Cardiac muscle cell (in vitro differentiated cells and primary cell): Measurements from ENCODE around the gene LKAAEAR1. TPM values are rescaled to one million over a fixed set of nuclear protein-coding genes. Genes with fewer than 3 reads are reported as not detected.
A peak's percentile ranks its signal among the peaks of the same experiment; 100 is the strongest.

Source experiments
- DNase-seq, 2 donors: peaks; one replicate each; pipeline versions ENCODE4 v3.0.0 to v3.0.0-alpha.2; 2010 to 2017; ENCODE audit warnings: low read depth in 1 of 2, low spot score in 1 of 2
- H3K27ac ChIP-seq: fragments of 200-600 bp; sonication (generic); 2 replicates; pipeline ENCODE4 v1.5.1; 2016
- H3K27me3 ChIP-seq: fragments of 200-600 bp; sonication (generic); 2 replicates; pipeline ENCODE4 v1.6.0; 2016; ENCODE audit warnings: control low read depth
- H3K36me3 ChIP-seq: fragments of 200-600 bp; sonication (generic); 2 replicates; pipeline ENCODE4 v1.5.1; 2016; ENCODE audit warnings: control low read depth
- H3K4me1 ChIP-seq: fragments of 200-600 bp; sonication (generic); 2 replicates; pipeline ENCODE4 v1.8.1; 2017; ENCODE audit warnings: low read depth, mild to moderate bottlenecking, mixed run types
- H3K4me3 ChIP-seq: fragments of 200-600 bp; sonication (generic); 2 replicates; pipeline ENCODE4 v1.5.1; 2016; ENCODE audit warnings: mild to moderate bottlenecking
- H3K9me3 ChIP-seq: fragments of 200-600 bp; sonication (generic); 2 replicates; pipeline ENCODE4 v1.5.1; 2017; ENCODE audit warnings: low read depth, mild to moderate bottlenecking, control low read depth
- polyA plus RNA-seq: library from polyadenylated mRNA; unstranded; fragments of >200 nt; fragmentation: Nextera tagmentation; extraction: Ambion mirVana; gene quantifications from 2 replicates; pipeline ENCODE4 v1.2.1, GENCODE V29; 2016
- total RNA-seq: library from RNA; depleted of rRNA; stranded (reverse); fragments of >200 nt; gene quantifications from 2 replicates; pipeline ENCODE4 v1.2.3, GENCODE V29; 2016
- TF ChIP-seq, protein P1 (sequence below): IDR thresholded peaks from 2 replicates; pipeline ENCODE4 v1.5.1; 2012; ENCODE audit warnings: low read depth, mild to moderate bottlenecking, low read length

The LKAAEAR1 gene
- total and polyA plus RNA-seq, 2 experiments from 2014 or later = 0.21 to 2.2 TPM

- TF ChIP-seq, protein P1, sequence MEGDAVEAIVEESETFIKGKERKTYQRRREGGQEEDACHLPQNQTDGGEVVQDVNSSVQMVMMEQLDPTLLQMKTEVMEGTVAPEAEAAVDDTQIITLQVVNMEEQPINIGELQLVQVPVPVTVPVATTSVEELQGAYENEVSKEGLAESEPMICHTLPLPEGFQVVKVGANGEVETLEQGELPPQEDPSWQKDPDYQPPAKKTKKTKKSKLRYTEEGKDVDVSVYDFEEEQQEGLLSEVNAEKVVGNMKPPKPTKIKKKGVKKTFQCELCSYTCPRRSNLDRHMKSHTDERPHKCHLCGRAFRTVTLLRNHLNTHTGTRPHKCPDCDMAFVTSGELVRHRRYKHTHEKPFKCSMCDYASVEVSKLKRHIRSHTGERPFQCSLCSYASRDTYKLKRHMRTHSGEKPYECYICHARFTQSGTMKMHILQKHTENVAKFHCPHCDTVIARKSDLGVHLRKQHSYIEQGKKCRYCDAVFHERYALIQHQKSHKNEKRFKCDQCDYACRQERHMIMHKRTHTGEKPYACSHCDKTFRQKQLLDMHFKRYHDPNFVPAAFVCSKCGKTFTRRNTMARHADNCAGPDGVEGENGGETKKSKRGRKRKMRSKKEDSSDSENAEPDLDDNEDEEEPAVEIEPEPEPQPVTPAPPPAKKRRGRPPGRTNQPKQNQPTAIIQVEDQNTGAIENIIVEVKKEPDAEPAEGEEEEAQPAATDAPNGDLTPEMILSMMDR = no peak
- no peak overlapping the region for H3K4me3 ChIP-seq
- H3K27me3 ChIP-seq = no peaks in the 10 kb centered on the region
- H3K27ac ChIP-seq = no peak overlapping the region
- H3K9me3 ChIP-seq = no peaks in the 10 kb centered on the region
- peaks cover 5% of the 10 kb centered on the region for H3K4me1 ChIP-seq
- no peaks in the 10 kb centered on the region for H3K36me3 ChIP-seq
- no peak for DNase-seq
These were observed 27.6 kb downstream of the LKAAEAR1 start for GRCh38 chr20:64056639-64056888.

GRCh38 chr20:64055893-64056638 is 28.1 kb downstream of the LKAAEAR1 start:
- peaks cover 5% of the 10 kb centered on the region for H3K4me1 ChIP-seq
- H3K36me3 ChIP-seq = no peaks in the 10 kb centered on the region
- no peak overlapping the region for H3K4me3 ChIP-seq
- DNase-seq = peak in 1 of 2 donors; percentile 81
- no peak overlapping the region for H3K27ac ChIP-seq
- no peaks in the 10 kb centered on the region for H3K9me3 ChIP-seq
- H3K27me3 ChIP-seq = peaks cover 5% of the 10 kb centered on the region
- TF ChIP-seq, protein P1 = no peak

DNA sequence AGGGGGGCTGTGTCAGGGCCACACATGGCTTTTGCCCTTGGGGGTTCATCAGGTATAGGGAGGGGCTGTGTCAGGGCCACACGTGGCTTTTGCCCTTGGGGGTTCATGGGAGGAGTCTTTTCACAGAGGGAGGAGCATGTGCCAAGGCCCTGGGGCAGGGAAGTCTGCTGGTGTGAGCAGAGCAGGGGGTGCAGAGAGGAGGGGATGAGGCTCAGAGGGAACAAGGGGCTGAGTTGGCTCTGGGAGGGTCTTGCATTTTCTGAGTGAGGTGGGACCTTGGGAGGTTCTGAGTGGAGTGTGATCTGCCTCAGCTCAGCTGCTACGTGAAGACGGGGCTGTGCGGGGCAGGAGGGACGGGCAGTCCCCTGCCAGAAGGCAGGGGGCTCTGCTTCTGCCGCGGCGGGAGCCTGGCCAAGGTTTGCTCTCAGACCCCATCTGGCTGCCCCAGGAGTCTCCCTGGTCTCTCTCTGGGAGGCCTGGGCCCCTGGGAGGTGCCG is 28.8 kb downstream of the LKAAEAR1 start:
- TF ChIP-seq, protein P1 = no peak
- H3K27ac ChIP-seq = no peak overlapping the region
- H3K36me3 ChIP-seq = no peaks in the 10 kb centered on the region
- H3K4me1 ChIP-seq = peaks cover 5% of the 10 kb centered on the region
- no peaks in the 10 kb centered on the region for H3K9me3 ChIP-seq
- DNase-seq = no peak
- H3K27me3 ChIP-seq = peaks cover 11% of the 10 kb centered on the region
- H3K4me3 ChIP-seq = no peak overlapping the region

DNA sequence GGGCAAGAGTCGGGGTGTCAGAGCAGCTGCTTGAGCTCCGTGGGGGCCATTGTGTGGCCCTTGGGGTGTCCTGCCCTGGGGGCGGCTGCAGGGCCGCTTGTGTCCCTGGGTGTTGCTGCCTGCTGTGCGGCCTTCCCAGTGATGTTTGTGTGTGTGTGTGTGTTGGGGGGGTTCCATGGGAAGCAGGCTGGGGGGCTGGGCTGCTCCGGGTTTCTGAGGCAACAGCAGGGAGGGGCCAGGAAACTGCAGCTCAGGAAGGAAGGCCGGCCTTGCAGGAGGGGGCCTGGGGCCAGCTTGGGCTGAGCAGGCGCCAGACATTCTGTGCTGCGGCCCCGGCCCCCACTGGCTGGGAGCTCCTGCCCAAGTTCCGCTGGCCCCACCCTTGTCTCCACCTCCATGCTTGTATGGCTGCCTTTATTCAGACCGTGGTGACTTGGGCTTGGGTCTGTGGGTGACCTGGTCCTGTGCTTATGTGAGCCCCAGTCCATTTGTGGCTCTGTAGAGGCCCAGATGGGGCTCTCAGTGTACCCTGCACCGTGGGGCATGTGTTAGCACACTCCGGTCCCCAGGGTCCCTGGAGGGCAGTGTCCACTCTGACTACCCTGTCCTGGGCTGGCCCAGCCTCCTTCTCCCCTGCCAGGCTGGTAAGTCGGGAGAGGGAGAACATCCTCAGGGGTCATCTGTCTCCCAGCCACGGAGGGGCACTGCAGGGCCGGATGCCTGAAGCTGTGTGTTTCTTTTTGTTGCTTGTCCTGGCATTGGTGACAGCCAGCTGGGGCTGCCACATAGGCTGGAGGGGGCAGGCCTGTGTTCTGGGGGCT is 30.1 kb downstream of the LKAAEAR1 start:
- peaks cover 24% of the 10 kb centered on the region for H3K27me3 ChIP-seq
- H3K27ac ChIP-seq = no peak overlapping the region
- H3K9me3 ChIP-seq = no peaks in the 10 kb centered on the region
- H3K36me3 ChIP-seq = no peaks in the 10 kb centered on the region
- H3K4me3 ChIP-seq = no peak overlapping the region
- peak; percentile 59 to 92 for DNase-seq
- peaks cover 5% of the 10 kb centered on the region for H3K4me1 ChIP-seq
- TF ChIP-seq, protein P1 = peak; percentile 30

GRCh38 chr20:64052987-64053840 is 31.0 kb downstream of the LKAAEAR1 start:
- Histone ChIP-seq H3K4me3 (no peak overlapping the region), H3K36me3 (no peaks in the 10 kb centered on the region), H3K4me1 (peaks cover 5% of the 10 kb centered on the region), H3K27ac (no peak overlapping the region), H3K9me3 (no peaks in the 10 kb centered on the region), H3K27me3 (peaks cover 33% of the 10 kb centered on the region)
- DNase-seq = no peak
- TF ChIP-seq, protein P1 = no peak
